Measurements from ENCODE around the gene GPRASP1.
"Not testable (repeated sequence)": the region's sequence is repeated elsewhere in the genome, so short reads cannot be mapped to it uniquely, and the experiment has no call there.

GPRASP1 gene, protein sequence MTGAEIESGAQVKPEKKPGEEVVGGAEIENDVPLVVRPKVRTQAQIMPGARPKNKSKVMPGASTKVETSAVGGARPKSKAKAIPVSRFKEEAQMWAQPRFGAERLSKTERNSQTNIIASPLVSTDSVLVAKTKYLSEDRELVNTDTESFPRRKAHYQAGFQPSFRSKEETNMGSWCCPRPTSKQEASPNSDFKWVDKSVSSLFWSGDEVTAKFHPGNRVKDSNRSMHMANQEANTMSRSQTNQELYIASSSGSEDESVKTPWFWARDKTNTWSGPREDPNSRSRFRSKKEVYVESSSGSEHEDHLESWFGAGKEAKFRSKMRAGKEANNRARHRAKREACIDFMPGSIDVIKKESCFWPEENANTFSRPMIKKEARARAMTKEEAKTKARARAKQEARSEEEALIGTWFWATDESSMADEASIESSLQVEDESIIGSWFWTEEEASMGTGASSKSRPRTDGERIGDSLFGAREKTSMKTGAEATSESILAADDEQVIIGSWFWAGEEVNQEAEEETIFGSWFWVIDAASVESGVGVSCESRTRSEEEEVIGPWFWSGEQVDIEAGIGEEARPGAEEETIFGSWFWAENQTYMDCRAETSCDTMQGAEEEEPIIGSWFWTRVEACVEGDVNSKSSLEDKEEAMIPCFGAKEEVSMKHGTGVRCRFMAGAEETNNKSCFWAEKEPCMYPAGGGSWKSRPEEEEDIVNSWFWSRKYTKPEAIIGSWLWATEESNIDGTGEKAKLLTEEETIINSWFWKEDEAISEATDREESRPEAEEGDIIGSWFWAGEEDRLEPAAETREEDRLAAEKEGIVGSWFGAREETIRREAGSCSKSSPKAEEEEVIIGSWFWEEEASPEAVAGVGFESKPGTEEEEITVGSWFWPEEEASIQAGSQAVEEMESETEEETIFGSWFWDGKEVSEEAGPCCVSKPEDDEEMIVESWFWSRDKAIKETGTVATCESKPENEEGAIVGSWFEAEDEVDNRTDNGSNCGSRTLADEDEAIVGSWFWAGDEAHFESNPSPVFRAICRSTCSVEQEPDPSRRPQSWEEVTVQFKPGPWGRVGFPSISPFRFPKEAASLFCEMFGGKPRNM (N-terminal part only)

DNA sequence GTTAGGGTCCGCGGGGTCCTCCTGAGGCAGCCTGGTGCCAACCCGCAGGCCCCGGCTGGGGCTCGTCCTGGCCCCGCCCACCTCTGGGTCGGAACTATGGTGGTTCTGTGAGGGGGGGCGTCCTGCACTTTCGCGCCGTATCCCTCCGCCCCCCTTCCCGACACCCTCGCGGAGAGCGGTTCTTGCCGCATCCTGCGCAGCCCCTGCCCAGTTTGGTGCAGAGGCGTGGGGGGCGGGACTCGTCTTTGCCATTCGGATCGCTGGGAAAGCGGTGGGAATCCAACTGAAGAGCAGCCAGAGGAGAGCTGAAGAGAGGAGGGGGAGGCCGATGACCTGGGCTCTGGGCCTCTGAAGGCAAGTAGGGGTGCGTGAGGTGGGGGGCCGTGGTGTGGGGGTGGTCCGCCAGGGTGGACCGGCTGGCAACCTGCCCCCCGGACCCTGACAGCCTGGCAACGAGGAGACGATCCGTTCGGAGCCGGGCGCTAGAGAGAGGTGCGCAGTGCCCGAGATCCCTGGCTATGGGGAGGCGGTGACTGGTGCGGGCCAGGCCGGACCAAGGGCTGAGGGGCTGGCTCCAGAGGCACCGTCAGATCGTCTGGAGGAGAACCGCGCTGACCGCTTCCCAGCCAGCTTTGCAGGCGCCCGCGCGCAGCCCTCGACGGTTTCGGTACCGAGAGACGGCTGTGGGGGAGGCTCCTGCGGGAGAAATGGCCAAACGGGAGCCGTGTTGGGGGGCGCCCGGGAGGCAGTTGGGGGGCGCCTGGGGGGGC, at the start of gene GPRASP1:
GPRASP1 (plus strand) TSS at position 242 of the 770 bp plus-strand sequence. CDS start 2,431 bp downstream, outside the sequence.
- DNase-seq (ENCODE audit: low read depth in 2 of 2) = peak; percentile 9 to 24

DNA sequence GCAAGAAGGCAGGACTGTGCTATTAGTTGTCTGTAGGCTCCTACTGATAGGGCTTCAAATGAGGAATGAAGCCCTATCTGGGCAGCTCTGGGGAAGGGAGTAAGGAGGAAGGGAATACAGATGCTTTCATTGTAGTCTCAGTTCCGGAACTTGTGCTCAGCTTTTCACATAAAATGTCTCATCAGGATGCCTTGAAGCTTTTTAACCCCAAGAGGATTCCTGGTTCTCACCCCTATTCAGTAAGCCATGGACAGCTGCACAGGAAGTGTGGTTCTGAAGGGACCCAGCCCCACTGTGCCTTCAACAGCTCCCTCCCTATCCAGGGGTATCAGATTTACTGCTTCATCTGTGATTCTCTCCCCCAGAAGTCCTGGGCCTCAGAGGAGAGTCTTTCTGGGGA, 47.0 kb upstream of the GPRASP1 start:
- no peak for DNase-seq (ENCODE audit: low read depth in 2 of 2)

DNA sequence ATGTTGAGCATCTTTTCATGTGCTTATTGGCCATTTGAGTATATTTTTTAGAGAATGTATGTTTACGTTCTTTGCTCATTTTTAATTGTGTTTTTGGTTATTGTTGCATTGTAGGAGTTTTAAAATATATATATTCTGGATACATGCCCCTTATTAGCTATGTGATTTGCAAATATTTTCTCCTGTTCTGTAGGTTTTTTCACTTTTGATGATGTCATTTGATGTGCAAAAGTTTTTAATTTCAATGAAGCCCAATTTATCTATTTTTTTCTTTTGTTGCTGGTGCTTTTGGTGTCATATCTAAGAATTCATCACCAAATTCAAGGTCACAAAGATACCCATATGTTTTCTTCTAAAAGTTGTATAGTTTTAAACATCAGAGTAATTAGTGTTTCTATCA, 45.2 kb upstream of the GPRASP1 start:
- no peak for DNase-seq (ENCODE audit: low read depth in 2 of 2)

DNA sequence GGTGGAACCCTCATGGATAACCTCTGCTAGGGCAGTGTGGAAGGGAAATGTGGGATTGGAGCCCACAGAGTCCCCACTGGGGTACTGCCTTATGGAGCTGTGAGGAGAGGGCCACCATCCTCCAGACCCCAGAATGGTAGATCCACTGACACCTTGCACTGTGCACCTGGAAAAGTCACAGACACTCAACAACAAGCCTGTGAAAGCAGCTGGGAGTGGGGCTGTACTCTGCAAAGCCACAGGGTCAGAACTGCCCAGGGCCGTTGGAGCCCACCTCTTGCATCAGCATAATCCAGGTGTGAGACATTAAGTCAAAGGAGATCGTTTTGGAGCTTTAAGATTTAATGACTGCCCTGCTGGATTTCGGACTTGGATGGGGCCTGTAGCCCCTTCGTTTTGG, 40.4 kb upstream of the GPRASP1 start:
- DNase-seq (ENCODE audit: low read depth in 2 of 2) = no peak

DNA sequence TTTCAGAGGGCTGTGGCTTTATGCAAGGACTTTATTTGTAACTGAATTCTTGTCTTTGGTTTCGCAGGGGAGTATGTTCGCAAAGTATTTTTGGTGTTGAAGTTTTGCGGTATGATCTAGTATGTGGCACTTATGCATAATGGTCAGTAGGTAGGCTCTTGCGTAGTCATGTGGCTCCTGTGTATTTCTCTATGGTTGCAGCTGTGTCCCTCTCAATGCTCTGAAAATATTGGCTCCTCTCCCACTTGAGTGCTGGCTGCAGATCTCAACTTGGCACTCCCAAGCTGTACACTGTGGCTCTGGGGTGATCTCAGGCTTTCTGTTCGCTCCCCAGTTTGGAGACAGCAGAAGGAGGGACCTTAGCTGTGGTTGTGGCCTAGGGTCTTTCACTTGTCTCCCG, 27.2 kb upstream of the GPRASP1 start:
- DNase-seq (ENCODE audit: low read depth in 2 of 2) = no peak

DNA sequence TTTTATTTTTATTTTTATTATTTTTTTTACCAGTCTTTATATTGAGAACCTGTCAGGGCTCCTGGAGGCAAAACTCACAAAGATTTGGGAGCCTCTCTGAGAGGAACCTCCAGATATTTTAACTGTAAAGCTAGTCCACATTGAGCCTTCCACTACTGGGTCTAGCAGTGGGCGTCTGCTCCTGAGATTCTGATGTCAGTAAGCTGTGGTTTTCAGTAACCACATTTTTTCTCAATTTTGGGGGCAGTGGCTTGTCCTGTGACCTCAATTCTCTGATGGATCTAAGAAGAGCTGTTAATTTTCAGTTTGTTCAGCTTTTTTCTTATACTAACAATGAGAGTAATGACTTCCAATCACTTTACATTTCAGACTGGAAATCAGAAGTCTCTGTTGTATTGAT, 23.6 kb upstream of the GPRASP1 start:
- no peak for DNase-seq (ENCODE audit: low read depth in 2 of 2)

DNA sequence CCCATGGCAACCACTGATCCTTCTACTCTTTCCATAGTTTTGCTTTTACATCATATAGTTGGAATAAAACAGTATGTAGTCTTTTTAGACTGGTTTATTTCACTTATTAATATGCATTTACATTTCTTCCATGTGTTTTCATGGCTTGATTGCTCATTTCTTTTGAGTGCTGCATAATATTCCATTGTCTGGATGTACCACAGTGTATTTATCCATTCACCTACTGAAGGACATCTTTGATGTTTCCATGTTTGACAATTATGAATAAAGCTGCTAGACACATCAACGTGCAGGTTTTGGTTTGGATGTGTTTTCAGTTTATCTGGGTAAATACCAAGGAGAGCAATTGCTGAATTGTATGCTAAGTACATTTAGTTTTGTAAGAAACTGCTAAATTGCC, 13.7 kb upstream of the GPRASP1 start:
- DNase-seq (ENCODE audit: low read depth in 2 of 2) = no peak

DNA sequence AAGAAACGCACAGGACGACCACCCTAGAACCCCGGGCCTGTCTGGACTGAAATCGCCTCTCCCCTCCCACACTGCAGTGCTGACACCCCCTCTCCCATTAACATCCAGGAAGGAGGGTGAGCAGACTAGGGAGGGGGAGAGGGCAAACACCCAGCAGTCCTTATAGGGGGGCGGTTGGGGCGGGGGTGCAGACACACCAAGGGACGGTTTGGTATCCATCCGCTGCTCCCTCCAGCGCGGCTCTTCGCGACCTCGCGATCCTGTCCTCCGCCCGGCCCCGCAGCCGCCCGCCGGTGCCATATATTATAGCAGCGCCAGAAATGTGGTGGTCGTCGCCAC, 411 bp upstream of the GPRASP1 start:
- no peak for DNase-seq (ENCODE audit: low read depth in 2 of 2)

DNA sequence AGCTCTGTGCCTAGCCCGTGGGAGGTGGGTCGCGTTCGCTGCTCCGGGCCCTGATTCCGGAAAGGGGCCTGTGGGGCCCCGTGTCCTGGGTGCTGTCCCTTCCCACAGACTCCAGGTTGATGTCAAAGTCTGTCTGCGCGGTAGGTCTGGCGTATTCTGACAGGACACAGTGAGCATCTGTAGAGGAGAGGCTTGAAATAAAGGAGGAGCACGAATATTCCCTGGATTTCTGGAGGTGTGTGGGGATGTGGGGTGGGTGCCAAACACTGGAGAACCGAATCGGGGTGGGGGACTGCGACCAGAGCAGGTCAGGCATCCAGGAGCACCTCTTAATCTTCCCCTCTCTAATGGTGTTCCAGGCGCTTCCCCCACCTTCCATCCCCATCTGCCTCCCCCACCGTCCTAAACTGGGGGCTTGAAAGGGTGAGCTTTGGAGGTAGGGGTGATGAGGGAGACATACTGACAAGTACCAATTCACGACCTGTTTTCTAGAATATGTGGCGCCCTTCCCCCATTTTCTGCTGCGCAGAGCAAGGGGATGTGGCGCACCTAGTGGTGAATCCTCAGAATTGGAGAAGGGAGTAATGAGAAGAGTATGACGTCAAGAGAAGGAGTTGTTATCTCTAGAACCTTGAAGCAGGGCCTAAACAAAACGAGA, 877 bp downstream of the GPRASP1 start:
- DNase-seq (ENCODE audit: low read depth in 2 of 2) = peak in 1 of 2 experiments; percentile 6

DNA sequence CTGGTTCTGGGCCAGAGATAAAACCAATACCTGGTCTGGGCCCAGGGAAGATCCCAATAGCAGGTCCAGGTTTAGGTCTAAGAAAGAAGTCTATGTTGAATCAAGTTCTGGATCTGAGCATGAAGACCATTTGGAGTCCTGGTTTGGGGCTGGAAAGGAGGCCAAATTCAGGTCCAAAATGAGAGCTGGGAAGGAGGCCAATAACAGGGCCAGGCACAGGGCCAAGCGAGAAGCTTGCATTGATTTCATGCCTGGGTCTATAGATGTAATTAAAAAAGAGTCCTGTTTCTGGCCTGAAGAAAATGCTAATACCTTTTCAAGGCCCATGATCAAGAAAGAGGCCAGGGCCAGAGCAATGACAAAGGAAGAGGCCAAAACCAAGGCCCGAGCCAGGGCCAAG, 3.4 kb downstream of the GPRASP1 start:
- DNase-seq (ENCODE audit: low read depth in 2 of 2) = no peak

DNA sequence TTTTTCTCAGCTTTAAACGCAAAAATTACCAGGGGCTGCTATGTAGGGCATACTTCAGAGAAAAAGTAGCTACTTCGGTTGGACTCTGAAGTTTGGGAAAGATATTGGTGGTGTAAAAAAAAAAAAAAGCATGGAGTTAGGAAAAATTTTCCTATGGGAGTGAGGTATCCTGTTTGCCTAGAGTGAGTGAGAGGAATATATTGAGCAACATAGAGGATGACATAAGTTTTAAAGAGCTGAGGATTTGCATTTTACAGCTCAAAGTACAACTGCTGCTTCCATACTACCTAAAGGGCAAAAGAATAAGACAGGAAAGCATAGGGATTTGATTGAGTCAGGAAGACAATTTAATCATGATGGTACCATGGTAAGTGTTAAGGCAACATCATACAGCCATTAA, 7.3 kb downstream of the GPRASP1 start:
- DNase-seq (ENCODE audit: low read depth in 2 of 2) = no peak

DNA sequence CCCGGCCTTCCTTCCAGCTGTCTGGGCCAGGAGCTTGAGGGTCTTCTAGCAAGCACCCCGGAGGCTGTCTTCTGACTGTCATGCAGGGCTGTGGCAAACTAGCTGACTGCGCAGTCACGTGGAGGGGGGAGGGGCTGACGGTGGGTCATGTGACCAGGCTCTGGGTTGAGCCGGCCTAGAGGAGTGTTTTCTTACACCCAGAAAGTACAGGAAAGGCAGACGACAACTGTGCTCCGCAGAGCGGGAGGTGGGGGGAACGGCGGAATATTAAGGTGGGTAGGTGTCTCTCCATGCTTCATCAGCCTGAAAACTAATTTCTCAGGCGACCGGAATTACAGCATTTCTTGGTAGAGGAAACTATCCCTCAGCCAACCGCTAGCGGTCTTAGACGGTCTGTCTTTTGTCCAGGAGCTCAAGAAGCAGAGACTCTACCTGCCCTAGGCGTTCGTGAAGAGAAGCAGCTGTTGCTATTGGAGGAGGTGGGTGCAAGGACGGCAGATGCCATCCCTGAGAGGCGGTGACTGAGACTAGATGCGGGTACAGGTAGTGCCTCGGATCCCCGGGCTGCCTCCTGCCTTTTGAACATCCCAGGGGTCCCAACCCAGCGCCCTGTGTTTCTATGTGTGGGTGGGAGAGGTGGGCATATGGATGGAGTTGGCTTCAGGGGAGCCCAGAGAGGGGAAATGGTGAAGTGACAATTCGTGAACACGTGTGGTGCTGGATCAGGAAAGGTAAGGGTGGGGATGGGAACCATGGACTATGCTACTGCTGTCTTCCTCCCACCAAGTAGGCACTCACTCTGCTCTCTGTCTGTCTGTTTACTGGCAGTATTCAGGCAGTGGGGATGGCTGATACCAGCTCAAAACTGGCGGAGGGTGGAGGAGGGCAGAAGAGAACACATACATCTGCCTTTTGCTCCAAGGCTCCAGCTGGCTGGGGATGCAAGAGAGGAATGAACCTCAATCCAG, 8.8 kb downstream of the GPRASP1 start:
- DNase-seq (ENCODE audit: low read depth in 2 of 2) = peak; percentile 60 to 77

DNA sequence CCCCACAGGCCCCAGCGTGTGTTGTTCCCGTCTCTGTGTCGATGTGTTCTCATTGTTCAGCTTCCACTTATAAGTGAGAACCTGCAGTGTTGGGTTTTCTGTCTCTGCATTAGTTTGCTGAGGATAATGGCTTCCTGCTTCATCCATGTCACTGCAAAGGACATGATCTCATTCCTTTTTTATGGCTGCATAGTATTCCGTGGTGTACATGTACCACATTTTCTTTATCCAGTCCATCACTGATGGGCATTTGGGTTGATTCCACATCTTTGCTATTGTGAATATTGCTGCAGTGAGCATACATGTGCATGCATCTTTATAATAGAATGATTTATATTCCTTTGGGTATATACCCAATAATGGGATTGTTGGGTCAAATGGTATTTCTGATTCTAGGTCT, 12.5 kb downstream of the GPRASP1 start:
- DNase-seq (ENCODE audit: low read depth in 2 of 2) = not testable (repeated sequence)

DNA sequence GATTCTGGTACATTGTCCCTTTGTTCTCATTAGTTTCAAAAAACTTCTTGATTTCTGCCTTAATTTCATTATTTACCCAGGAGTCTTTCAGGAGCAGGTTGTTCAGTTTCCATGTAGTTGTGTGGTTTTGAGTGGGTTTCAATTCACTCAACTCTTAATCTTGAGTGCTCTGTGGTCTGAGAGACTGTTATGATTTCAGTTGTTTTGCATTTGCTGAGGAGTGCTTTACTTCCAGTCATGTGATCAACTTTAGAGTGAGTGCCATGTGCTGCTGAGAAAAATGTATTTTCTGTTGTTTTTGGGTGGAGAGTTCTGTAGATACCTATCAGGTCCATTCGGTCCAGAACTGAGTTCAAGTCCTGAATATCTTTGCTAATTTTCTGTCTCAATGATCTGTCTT, 15.8 kb downstream of the GPRASP1 start:
- not testable (repeated sequence) for DNase-seq (ENCODE audit: low read depth in 2 of 2)

DNA sequence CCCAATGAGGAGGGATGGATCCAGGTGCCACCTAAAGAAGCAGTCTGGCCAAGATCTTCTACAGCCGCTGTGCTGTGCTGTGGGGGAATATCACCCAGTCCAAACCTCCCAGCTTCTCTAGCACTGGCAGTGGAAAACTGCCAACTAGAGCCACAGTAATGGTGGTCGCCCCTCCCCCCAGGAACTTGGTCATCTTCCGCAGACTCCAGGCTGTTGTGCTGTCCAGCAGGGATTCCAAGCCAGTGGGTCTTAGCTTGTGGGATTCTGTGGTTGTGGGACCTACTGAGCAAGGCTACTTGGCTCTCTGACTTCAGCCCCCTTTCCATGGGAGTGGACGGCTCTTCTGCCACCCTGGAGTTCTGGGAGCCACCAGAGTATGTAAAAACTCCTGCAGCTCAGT, 18.2 kb downstream of the GPRASP1 start:
- DNase-seq (ENCODE audit: low read depth in 2 of 2) = no peak

DNA sequence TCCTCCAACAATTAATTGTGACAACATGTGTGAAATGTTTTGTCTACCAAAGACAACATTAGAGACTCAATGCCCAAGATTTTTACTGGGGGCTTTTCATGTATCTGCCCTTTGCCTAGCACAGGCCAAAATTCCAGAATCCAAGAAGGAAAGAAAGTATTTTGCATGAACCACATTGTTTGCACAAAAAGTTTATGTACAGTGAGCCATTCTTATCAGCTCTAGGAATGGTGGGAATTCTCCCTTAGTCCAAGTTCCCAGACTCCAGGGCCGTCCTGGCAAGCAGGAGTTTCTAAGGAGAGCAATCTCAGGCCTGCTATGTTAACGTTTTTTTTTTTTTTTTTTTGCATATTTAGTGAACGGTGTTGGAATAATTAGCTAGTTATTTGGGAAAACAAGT, 21.6 kb downstream of the GPRASP1 start:
- no peak for DNase-seq (ENCODE audit: low read depth in 2 of 2)

DNA sequence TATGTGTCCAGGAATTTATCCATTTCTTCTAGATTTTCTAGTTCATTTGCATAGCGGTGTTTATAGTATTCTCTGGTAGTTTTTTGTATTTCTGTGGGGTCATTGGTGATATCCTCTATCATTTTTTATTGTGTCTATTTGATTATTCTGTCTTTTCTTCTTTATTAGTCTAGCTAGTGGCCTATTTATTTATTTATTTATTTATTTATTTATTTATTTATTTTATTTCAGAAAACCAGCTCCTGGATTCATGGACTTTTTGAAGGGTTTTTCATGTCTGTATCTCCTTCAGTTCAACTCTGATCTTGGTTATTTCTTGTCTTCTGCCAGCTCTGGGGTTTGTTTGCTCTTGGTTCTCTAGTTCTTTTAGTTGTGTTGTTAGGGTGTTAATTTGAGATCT, 26.2 kb downstream of the GPRASP1 start:
- DNase-seq (ENCODE audit: low read depth in 2 of 2) = not testable (repeated sequence)

DNA sequence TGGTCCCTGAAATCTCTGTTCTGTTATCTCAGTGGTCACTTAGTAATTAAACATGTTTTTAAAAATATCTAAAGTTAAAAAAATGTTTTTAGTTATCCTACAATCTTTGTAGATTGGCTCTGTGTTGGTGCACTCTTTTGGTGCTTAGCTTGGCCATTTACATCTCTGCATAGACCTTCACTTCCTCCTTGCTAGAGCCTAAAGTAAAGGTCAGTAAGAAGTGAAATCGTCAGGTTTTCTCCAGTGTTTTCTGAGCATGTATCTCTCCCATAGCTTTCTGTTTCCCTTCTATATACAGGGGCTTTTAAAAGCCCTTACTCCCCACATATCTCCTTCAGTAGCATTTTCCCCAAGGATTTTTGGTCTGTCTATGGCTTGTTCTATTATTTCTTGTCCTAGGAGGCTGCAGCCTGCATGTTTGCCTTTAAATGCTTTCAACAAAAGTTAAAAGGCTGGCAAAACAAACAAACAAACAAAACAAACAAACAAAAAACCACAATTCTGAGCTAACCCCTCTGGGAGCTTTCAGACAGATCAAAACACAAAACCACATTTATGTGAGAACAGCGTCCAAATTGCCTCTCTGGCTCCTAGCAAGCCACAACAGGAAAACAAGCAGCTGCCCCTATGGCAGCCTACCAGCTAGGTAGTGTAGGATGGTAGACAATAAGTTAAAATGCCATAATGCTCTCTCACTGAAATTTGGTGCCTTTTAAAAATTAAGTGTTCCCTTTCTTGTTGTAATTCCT, 33.7 kb downstream of the GPRASP1 start:
- no peak for DNase-seq (ENCODE audit: low read depth in 2 of 2)

DNA sequence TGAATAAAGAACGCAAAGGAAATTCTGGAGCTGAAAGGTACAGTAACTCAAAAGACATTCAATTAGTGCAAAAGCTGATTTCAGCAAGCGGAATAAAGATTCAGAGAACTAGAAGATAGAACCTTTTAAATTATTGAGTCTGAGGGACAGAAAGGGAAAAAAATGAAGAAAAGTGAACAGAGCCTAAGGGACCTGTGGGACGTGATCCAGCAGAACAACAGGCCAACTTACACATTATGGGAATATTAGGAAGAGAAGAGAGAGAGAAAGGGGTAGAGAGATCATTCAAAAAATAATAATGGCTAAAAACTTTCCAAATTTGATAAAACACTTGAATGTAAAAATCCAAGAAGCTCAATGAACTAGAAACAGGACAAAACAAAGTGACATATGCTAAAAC, 43.5 kb downstream of the GPRASP1 start:
- no peak for DNase-seq (ENCODE audit: low read depth in 2 of 2)
